GM12878 (cell line): ENCODE results near the gene WDR53. TPM values are rescaled to one million over a fixed set of nuclear protein-coding genes. Genes with fewer than 3 reads are reported as not detected.
"Not testable (repeated sequence)": the region's sequence is repeated elsewhere in the genome, so short reads cannot be mapped to it uniquely, and the experiment has no call there.

ENCODE experiments used
- ATAC-seq: fragments of 200-7000 bp; cut with Tn5 transposase; 3 replicates; pipeline ENCODE4 v1.9.1; 2020; ENCODE audit warnings: mild to moderate bottlenecking, moderate library complexity
- BruUV-seq: library from RNA; stranded (reverse); fragments of 400-500 nt; replicated peaks from 2 replicates; lab custom pipeline; 2021; lab: Mats Ljungman, UMichigan
- CTCF ChIA-PET: fragments of 300-600 bp; sonication (Branson Sonifier 250); formaldehyde crosslinking; extraction: SDS; loops from one replicate; lab custom pipeline; 2021; ENCODE audit warnings: inconsistent platforms; lab: Yijun Ruan, JAX
- POLR2A ChIA-PET: fragments of 350-600 bp; formaldehyde crosslinking; extraction: SDS; loops from one replicate; lab custom pipeline; 2021; ENCODE audit warnings: inconsistent platforms; lab: Charles Lee
- RAD21 ChIA-PET: fragments of 300-600 bp; sonication (Branson Sonifier 250); formaldehyde crosslinking; loops from one replicate; lab custom pipeline; 2023; ENCODE audit warnings: antibody characterized with exemption; ENCODE audit not compliant: unreplicated experiment; lab: Charles Lee
- SMC1A ChIA-PET: fragments of 300-600 bp; sonication (Branson Sonifier 250); formaldehyde crosslinking; loops from one replicate; lab custom pipeline; 2023; ENCODE audit not compliant: unreplicated experiment, uncharacterized antibody; lab: Charles Lee
- DNase-seq: peaks from one replicate; pipeline ENCODE4 v3.0.0-alpha.2; 2011; ENCODE audit warnings: low read depth, low spot score
- FAIRE-seq: peaks from 3 replicates; lab custom pipeline; 2011; peaks lifted over from hg19 to GRCh38; lab: Jason Lieb, UNC
- H2AFZ ChIP-seq: 2 replicates; pipeline ENCODE4 v1.6.0; 2011; ENCODE audit warnings: low read depth, low read length, control low read depth; ENCODE audit not compliant: control insufficient read depth
- H3K27ac ChIP-seq: 2 replicates; pipeline ENCODE4 v1.5.1; 2011; ENCODE audit warnings: control low read depth; ENCODE audit not compliant: control insufficient read depth, insufficient read depth
- H3K27me3 ChIP-seq, 2 experiments: replicated peaks in 1 of 2; 2 replicates each; pipeline versions ENCODE4 v1.6.0 to v1.6.1; 2011; ENCODE audit warnings: low read length in 1 of 2; ENCODE audit not compliant: control insufficient read depth in 2 of 2, insufficient read depth in 2 of 2
- H3K36me3 ChIP-seq, 2 experiments: 2 replicates each; pipeline ENCODE4 v1.5.1; 2011; ENCODE audit warnings: low read length in 1 of 2; ENCODE audit not compliant: control insufficient read depth in 2 of 2, insufficient read depth in 2 of 2
- H3K4me1 ChIP-seq: 2 replicates; pipeline ENCODE4 v1.6.1; 2011; ENCODE audit warnings: mild to moderate bottlenecking, low read length, moderate library complexity, mixed read lengths; ENCODE audit not compliant: control insufficient read depth, insufficient read depth
- H3K4me2 ChIP-seq: 2 replicates; pipeline ENCODE4 v1.6.0; 2011; ENCODE audit warnings: control low read depth; ENCODE audit not compliant: control insufficient read depth, insufficient read depth
- H3K4me3 ChIP-seq: fragments of 200-600 bp; sonication (generic); 2 replicates; pipeline ENCODE4 v1.5.1; 2016
- H3K79me2 ChIP-seq: 2 replicates; pipeline ENCODE4 v1.6.0; 2011; ENCODE audit warnings: low read length; ENCODE audit not compliant: control insufficient read depth, insufficient read depth
- H3K9ac ChIP-seq: 2 replicates; pipeline ENCODE4 v1.8.0; 2011; ENCODE audit warnings: low read length, control low read depth, mixed read lengths; ENCODE audit not compliant: control insufficient read depth, insufficient read depth
- H3K9me3 ChIP-seq: replicated peaks from 3 replicates; pipeline ENCODE4 v1.5.1; 2011; ENCODE audit warnings: mild to moderate bottlenecking, low read length; ENCODE audit not compliant: control insufficient read depth, insufficient read depth
- H4K20me1 ChIP-seq: 2 replicates; pipeline ENCODE4 v1.6.0; 2011; ENCODE audit not compliant: control insufficient read depth, insufficient read depth
- FOS ChIP-seq: IDR thresholded peaks from 3 replicates; pipeline ENCODE4 v1.6.1; 2011; ENCODE audit warnings: borderline replicate concordance; ENCODE audit not compliant: insufficient read length; ENCODE audit errors: extremely low read depth
- NR2C1 ChIP-seq: fragments of 450-650 bp; IDR thresholded peaks from 2 replicates; pipeline ENCODE4 v1.6.1; 2017; ENCODE audit warnings: antibody characterized with exemption, mild to moderate bottlenecking, moderate library complexity
- WGBS: methylation state at CpG from one replicate; pipeline ENCODE4 v1.1.6; 2016; ENCODE audit warnings: low lambda C conversion rate; ENCODE audit not compliant: insufficient replicate concordance, insufficient coverage; ENCODE audit errors: missing lambda C conversion rate; 5-methylcytosine and 5-hydroxymethylcytosine counted together
- in situ Hi-C: fragments of 300-500 bp; cut with MboI; formaldehyde crosslinking; loops from 9 replicates; pipeline ENCODE4 v1.14.3; 2018; ENCODE audit warnings: mixed read lengths
- intact Hi-C: fragments of 100-400 bp; cut with micrococcal nuclease; formaldehyde crosslinking; loops from one replicate; pipeline ENCODE4 v1.14.2; 2022; ENCODE audit not compliant: unreplicated experiment
- polyA plus RNA-seq, 11 experiments: library from polyadenylated mRNA; depleted of rRNA in 4 of 11; unstranded in 6 of 11; stranded (reverse) in 5 of 11; fragments of >200 nt; fragmentation: Nextera tagmentation in 4 of 11; fragmentation: Illumina TruSeq in 1 of 11; extraction: Ambion mirVana in 4 of 11; extraction: Trizol in 1 of 11; gene quantifications; 1 replicate in 1 of 11; 2 replicates in 10 of 11; pipeline versions ENCODE4 v1.2.1 to v1.2.3, GENCODE V29; 2011 to 2016; ENCODE audit warnings: inconsistent platforms in 2 of 11, missing spikeins in 2 of 11, low read depth in 1 of 11
- total RNA-seq, 4 experiments: library from RNA; depleted of rRNA in 3 of 4; stranded (reverse); fragments of >200 nt in 3 of 4; fragmentation: Illumina TruSeq in 1 of 4; extraction: Trizol in 1 of 4; gene quantifications; 2 replicates each; pipeline versions ENCODE4 v1.2.1 to v1.2.3, GENCODE V29; 2013 to 2021

The WDR53 gene
- total and polyA plus RNA-seq, 10 of the 15 experiments (the other 5 are each of a cell fraction or from before 2014, with no cell fraction given): 7.7 to 20.3 (median 15.7) TPM

DNA sequence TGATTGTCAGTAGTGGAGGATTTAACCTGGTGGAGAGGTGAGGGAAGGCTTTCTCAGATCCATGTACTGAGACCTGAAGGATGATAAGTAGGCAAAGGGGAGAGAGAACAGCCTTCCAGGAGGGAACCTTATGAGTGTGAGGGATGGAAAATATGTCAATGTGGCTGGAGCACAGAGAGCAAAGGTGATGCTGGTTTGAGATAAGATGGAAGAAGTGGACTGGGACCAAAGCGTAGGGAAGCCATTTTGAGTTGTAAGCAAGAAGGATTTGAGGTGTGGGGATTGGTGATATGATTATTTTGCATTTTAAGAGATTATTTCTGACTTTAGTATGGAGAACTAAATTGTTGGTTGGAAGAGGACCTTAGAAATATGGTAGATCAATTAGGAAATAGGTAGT is 4.0 kb upstream of the WDR53 start:
- no peaks in the 10 kb centered on the region for H4K20me1 ChIP-seq
- no TSS peak for BruUV-seq
- H3K27ac ChIP-seq: no peak overlapping the region
- ATAC-seq (no peak), DNase-seq (no peak), FAIRE-seq (no peak)
- H3K36me3 ChIP-seq: peaks cover 0 to 1% of the 10 kb centered on the region in 2 experiments; a peak in 2 of 4 replicates
- H3K4me3 ChIP-seq: no peak overlapping the region; the same call in 1 of the 2 replicates
- H3K4me2 ChIP-seq: peak overlapping the region; percentile 79
- H2AFZ ChIP-seq: no peak overlapping the region
- intact Hi-C loops: no loop called here
- ChIA-PET POLR2A (interaction anchor here (1.2 kb wide), 1 partner anchor 17 kb away, joined by 4 read pairs; no protein-coding TSS in a partner anchor), CTCF (interaction anchor here (2.1 kb wide), 1 partner anchor 37 kb away, joined by 7 read pairs; no protein-coding TSS in a partner anchor), RAD21 (no interaction called here), SMC1A (interaction anchor here (0.6 to 1.8 kb wide), 3 partner anchors 11 to 263 kb away, joined by 3 to 6 read pairs (median 4); no protein-coding TSS in a partner anchor)
- H3K79me2 ChIP-seq: peaks cover 77% of the 10 kb centered on the region
- peaks cover 7% of the 10 kb centered on the region; the same call in 1 of the 2 replicates for H3K4me1 ChIP-seq
- WGBS: 95% methylated on average over 1 of the region's 1 CpG
- in situ Hi-C loops: no loop called here
- no peak for TF ChIP-seq NR2C1
- no peak for TF ChIP-seq FOS
- H3K9me3 ChIP-seq: no peaks in the 10 kb centered on the region
- no peaks in the 10 kb centered on the region for H3K27me3 ChIP-seq
- no peak overlapping the region for H3K9ac ChIP-seq

GRCh38 chr3:196570332-196570731 is 2.0 kb upstream of the WDR53 start:
- H4K20me1 ChIP-seq, H3K4me3 ChIP-seq, DNase-seq, H2AFZ ChIP-seq, H3K4me1 ChIP-seq, RAD21 ChIA-PET, intact Hi-C loops, FAIRE-seq, H3K9ac ChIP-seq, ATAC-seq, SMC1A ChIA-PET, BruUV-seq, H3K36me3 ChIP-seq, H3K27ac ChIP-seq, POLR2A ChIA-PET, in situ Hi-C loops, H3K9me3 ChIP-seq, H3K27me3 ChIP-seq: not testable (repeated sequence)
- CTCF ChIA-PET: interaction anchor here (2.1 kb wide), 1 partner anchor 39 kb away, joined by 7 read pairs; no protein-coding TSS in a partner anchor
- WGBS: 86% methylated on average over 13 of the region's 13 CpGs
- peaks cover 70% of the 10 kb centered on the region for H3K79me2 ChIP-seq
- H3K4me2 ChIP-seq: peak overlapping the region; percentile 81
